Choroid plexus epithelial cell (primary cell): ENCODE results near the gene VGLL4.
A peak's percentile ranks its signal among the peaks of the same experiment; 100 is the strongest.

Experiments used
- DNase-seq: peaks from one replicate; pipeline ENCODE4 v3.0.0-alpha.2; 2010; ENCODE audit warnings: low read depth
- H3K4me3 ChIP-seq: 2 replicates; pipeline ENCODE4 v1.5.1; 2011; ENCODE audit warnings: low read depth, mild to moderate bottlenecking, control low read depth, low read length, moderate library complexity
- TF ChIP-seq, protein P1 (sequence below): conservative IDR thresholded peaks from 2 replicates; pipeline ENCODE4 v1.5.1; 2011; ENCODE audit warnings: low read depth, mild to moderate bottlenecking, control low read depth, inconsistent platforms, low read length, moderate library complexity

VGLL4 gene

DNA sequence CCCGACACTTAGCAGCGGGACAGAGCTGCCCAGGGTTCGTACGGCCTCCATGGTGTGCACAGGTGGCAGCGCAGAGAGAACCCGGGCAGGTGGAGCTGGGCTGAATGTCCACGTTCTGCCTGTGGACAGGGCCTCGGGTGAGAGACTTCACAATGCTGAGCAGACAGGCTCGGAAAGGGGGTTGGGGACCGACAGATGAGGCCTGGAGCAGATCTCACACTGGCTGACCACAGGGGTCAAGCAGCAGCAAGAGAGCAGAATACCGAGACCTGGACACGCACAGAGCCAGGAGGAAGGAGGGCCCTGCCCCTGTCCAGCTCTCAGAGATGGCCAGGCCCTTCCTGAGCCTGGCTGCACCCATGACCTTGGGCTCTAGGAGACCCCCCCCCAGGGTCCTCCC is 83.0 kb downstream of the VGLL4 start:
- DNase-seq, result peak; percentile 77
- TF ChIP-seq, protein P1, sequence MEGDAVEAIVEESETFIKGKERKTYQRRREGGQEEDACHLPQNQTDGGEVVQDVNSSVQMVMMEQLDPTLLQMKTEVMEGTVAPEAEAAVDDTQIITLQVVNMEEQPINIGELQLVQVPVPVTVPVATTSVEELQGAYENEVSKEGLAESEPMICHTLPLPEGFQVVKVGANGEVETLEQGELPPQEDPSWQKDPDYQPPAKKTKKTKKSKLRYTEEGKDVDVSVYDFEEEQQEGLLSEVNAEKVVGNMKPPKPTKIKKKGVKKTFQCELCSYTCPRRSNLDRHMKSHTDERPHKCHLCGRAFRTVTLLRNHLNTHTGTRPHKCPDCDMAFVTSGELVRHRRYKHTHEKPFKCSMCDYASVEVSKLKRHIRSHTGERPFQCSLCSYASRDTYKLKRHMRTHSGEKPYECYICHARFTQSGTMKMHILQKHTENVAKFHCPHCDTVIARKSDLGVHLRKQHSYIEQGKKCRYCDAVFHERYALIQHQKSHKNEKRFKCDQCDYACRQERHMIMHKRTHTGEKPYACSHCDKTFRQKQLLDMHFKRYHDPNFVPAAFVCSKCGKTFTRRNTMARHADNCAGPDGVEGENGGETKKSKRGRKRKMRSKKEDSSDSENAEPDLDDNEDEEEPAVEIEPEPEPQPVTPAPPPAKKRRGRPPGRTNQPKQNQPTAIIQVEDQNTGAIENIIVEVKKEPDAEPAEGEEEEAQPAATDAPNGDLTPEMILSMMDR, result no peak
- no peak overlapping the region for H3K4me3 ChIP-seq

DNA sequence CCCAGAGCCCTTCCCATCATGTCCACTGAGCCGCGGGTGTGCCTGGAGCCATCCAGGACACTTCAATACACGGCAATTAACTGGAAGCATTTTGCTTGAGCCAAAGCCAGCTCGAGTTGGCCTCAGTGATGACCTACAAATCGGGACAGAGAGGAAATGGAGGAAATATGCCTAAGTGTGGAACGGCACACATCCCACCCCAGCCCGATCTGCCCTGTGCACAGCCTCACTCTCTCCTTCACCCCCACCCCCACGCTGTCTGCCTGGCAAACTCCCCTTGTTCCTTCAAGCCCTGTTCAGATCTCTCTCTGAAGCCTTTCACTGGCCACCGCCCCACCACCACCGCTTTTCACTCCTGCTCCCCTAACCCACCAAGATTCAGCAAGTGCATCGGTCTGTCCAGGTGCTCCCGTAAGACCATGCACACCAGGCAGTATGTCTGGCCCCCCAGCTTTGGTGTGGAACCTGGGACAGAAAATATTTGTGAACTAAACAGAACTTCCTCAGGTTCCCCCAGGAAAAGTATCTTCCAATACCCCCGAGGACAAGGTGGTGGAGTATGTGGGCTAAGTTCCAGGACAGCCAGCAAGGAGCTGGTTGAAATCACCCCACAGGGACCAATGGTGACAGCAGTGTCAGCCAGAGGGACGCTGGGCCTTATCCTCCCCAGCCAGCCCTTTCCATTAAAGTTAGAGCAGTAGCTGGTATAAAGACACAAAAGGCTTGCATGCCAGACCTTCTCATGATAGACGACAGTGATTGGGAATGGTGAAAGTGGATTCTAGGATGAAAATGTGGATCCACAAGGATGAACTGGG is 83.7 kb downstream of the VGLL4 start:
- no peak overlapping the region for H3K4me3 ChIP-seq
- DNase-seq, result no peak
- TF ChIP-seq, protein P1, result no peak

DNA sequence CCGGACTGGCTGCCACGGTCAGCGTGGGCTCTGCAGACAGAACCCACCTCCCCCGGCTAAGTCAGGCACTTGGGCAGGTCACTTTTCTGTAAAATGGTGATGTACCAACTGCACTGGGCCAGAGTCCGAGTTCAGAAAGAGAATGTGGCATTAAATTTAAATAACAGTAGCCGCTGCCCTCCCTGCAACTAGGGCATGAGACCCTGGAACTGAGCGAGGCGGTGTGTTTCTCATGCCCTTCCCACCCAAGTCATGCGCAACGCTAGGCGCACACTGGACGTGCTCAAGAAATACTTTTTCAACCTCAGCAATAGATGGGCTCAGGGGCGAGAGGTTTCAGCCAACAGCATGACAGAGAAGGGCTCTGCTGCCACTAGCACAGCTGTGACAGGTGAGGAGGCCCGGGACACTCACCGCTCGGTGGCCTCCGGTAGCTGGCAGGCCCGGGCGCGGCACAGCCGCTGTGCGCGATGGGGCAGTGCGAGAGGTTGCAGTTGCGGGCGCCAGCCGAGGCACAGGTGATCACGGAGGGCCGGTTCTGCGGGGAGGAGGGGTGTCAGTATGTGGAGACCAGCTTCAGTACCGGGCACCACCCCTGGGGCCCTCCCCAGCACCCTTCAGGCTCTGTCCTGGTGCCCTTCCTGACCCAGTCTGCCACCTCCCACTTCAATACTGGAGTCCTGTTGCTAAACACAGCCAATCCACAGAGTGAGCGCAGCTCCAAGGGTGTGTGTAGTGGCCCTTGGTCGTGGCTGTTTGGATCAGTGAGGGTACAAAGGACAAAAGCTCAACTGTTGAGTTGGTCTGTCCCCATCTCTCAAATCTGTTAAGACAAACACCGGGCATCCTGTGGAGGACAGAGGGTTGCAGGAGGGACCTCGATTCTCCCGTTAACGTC is 84.5 kb downstream of the VGLL4 start:
- TF ChIP-seq, protein P1, result no peak
- DNase-seq, result no peak
- H3K4me3 ChIP-seq, result no peak overlapping the region

DNA sequence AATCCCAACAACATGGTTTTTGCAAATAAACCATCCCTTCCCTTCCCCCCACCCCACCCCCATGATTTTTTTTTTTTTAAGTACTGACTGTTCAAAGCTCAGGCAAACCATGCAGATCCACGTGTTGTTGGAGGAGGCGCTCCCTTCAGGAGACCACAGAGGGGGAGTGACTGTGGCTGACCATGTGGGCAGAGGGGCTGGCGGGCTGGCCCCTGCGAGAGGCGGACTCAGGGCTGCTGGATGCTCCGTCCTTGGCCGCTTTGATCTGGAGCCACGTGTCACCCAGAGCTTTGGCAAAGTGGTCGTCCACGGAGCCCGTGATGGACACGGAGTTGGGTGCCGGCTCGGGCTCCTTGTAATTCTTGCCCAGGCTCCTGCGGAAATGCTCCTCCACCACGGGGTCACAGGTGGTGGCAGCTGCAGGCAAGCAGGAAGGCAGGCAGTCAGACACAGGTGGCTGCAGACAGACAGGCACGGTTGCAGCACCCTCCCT is 85.3 kb downstream of the VGLL4 start:
- DNase-seq, result no peak
- H3K4me3 ChIP-seq, result no peak overlapping the region
- TF ChIP-seq, protein P1, result no peak

DNA sequence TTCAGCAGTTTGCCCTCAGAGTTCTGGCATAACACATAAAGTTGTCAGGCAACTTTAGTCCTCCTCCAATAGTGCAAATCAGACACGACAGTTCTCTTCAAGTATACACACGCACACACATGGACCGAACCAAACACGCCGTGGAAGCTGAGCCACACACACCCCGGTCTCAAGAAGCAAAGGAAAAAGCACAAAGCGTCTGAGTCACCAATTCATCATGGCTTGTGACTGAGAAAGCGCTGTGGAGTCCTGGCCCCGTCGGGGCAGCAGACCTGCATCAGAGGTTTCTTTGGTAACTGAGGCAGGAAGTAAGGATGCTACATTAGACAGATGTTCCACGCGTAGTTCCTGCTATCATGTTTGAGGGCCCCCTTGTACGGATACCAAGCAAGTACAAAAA is 85.7 kb downstream of the VGLL4 start:
- peak; percentile 88 for DNase-seq
- TF ChIP-seq, protein P1, result no peak
- no peak overlapping the region for H3K4me3 ChIP-seq

DNA sequence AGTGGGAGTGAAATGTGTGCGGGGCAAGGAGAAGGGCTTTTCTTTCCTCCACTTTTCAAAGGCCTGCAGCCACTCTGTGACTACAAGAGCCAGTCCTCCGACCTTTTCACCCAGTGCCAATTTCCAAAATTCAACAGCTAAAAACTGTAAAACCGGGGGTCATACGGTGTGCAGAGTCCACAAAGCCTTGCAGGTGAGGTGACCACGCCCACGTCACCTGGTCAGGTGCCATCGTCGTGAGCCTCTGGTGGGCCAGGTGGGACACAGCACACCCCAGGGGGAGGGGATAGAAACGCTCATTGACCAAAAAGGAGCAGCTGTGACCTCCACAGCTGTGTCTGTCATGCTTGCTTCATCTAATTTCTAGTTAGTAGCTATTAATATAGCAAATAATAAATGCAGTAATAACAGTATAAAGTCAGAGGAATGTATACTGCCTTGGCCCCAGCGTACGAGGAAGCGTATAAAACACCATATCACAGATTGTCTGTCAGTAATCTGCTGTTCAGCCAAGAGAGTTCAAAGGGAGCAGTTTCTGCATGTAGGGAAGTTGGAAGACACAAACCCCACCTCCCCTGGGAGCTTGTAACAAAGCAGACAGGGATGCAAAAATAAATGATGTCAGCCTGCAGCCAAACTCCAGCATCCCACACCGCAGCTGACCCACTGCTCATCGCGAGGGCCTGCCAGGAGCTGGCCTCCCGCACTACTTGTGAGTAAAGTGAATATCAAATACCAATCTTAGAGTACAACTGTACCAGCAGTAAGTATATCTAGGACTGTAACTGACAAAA is 86.7 kb downstream of the VGLL4 start:
- TF ChIP-seq, protein P1, result no peak
- no peak overlapping the region for H3K4me3 ChIP-seq
- DNase-seq, result peak; percentile 97
